IMR-90 (cell line): ENCODE results near the gene FRK. TPM values are rescaled to one million over a fixed set of nuclear protein-coding genes. Genes with fewer than 3 reads are reported as not detected.

Experiments
- ATAC-seq: fragments of 200-7000 bp; cut with Tn5 transposase; 2 replicates; pipeline ENCODE4 v1.9.1; 2020; ENCODE audit warnings: low read depth, mild to moderate bottlenecking, moderate library complexity
- BruUV-seq: library from RNA; stranded (reverse); fragments of 400-500 nt; replicated peaks from 2 replicates; lab custom pipeline; 2021; lab: Mats Ljungman, UMichigan
- CTCF ChIA-PET: fragments of 300-600 bp; formaldehyde crosslinking; extraction: SDS; loops from one replicate; lab custom pipeline; 2021; ENCODE audit warnings: antibody characterized with exemption; lab: Yijun Ruan, JAX
- POLR2A ChIA-PET: fragments of 300-600 bp; sonication (Branson Sonifier 250); formaldehyde crosslinking; loops from one replicate; lab custom pipeline; 2022; ENCODE audit warnings: antibody characterized with exemption; ENCODE audit not compliant: unreplicated experiment; lab: Charles Lee
- DNase-seq: peaks from one replicate; pipeline ENCODE4 v3.0.0; 2013
- H2AFZ ChIP-seq: replicated peaks from 2 replicates; pipeline ENCODE3; 2013; ENCODE audit warnings: low read length, mild to moderate bottlenecking; ENCODE audit not compliant: poor library complexity
- H2AK5ac ChIP-seq: 2 replicates; pipeline ENCODE4 v1.6.1; 2013; ENCODE audit warnings: low read depth, low read length, inconsistent platforms
- H2AK9ac ChIP-seq: replicated peaks from 2 replicates; pipeline ENCODE3; 2013; ENCODE audit warnings: mild to moderate bottlenecking, low read depth, low read length, moderate library complexity; ENCODE audit not compliant: poor library complexity
- H2BK120ac ChIP-seq: 2 replicates; pipeline ENCODE4 v1.6.1; 2013; ENCODE audit warnings: low read depth, low read length, inconsistent platforms
- H2BK15ac ChIP-seq: 3 replicates; pipeline ENCODE4 v1.6.1; 2013; ENCODE audit warnings: low read depth, low read length, inconsistent platforms
- H2BK20ac ChIP-seq: 2 replicates; pipeline ENCODE4 v1.6.1; 2013; ENCODE audit warnings: low read depth, mild to moderate bottlenecking, inconsistent platforms, low read length, moderate library complexity
- H2BK5ac ChIP-seq: 2 replicates; pipeline ENCODE4 v1.6.1; 2013; ENCODE audit warnings: mild to moderate bottlenecking, low read depth, low read length, inconsistent platforms; ENCODE audit not compliant: poor library complexity, severe bottlenecking
- H3K14ac ChIP-seq: replicated peaks from 2 replicates; pipeline ENCODE4 v1.6.1; 2013; ENCODE audit warnings: low read depth, low read length, inconsistent platforms
- H3K18ac ChIP-seq: 2 replicates; pipeline ENCODE4 v1.6.1; 2013; ENCODE audit warnings: low read depth, low read length, control low read depth
- H3K23ac ChIP-seq: 2 replicates; pipeline ENCODE4 v1.6.1; 2013; ENCODE audit warnings: low read depth, low read length, inconsistent platforms
- H3K27ac ChIP-seq: 2 replicates; pipeline ENCODE4 v1.5.1; 2013; ENCODE audit warnings: mild to moderate bottlenecking, control low read depth, low read length; ENCODE audit not compliant: insufficient read depth
- H3K27me3 ChIP-seq: 2 replicates; pipeline ENCODE4 v1.6.1; 2013; ENCODE audit warnings: low read length; ENCODE audit not compliant: control insufficient read depth, insufficient read depth
- H3K36me3 ChIP-seq: 2 replicates; pipeline ENCODE4 v1.6.1; 2013; ENCODE audit warnings: low read length, mixed read lengths; ENCODE audit not compliant: control insufficient read depth, insufficient read depth
- H3K4ac ChIP-seq: 2 replicates; pipeline ENCODE4 v1.6.1; 2013; ENCODE audit warnings: low read depth, low read length, inconsistent platforms
- H3K4me1 ChIP-seq: 2 replicates; pipeline ENCODE4 v1.6.1; 2013; ENCODE audit warnings: low read length, mixed read lengths; ENCODE audit not compliant: control insufficient read depth, insufficient read depth
- H3K4me2 ChIP-seq: 2 replicates; pipeline ENCODE4 v1.6.1; 2013; ENCODE audit warnings: low read depth, mild to moderate bottlenecking, control low read depth, low read length, moderate library complexity
- H3K4me3 ChIP-seq: 2 replicates; pipeline ENCODE4 v1.5.1; 2013; ENCODE audit warnings: low read depth, mild to moderate bottlenecking, control low read depth, low read length, moderate library complexity; ENCODE audit not compliant: insufficient read depth
- H3K56ac ChIP-seq: 2 replicates; pipeline ENCODE4 v1.6.1; 2013; ENCODE audit warnings: low read length, inconsistent platforms; ENCODE audit not compliant: insufficient read depth; ENCODE audit errors: extremely low read depth
- H3K79me1 ChIP-seq, 2 experiments: 2 replicates each; pipeline ENCODE4 v1.6.1; 2013; ENCODE audit warnings: low read length in 2 of 2, inconsistent platforms in 1 of 2, low read depth in 1 of 2
- H3K9ac ChIP-seq: 2 replicates; pipeline ENCODE4 v1.6.1; 2013; ENCODE audit warnings: low read depth, low read length, control low read depth
- H3K9me1 ChIP-seq: 2 replicates; pipeline ENCODE4 v1.6.1; 2013; ENCODE audit warnings: low read length, inconsistent platforms; ENCODE audit not compliant: insufficient read depth
- H3K9me3 ChIP-seq: 2 replicates; pipeline ENCODE4 v1.6.1; 2013; ENCODE audit warnings: low read length; ENCODE audit not compliant: control insufficient read depth, insufficient read depth
- H4K20me1 ChIP-seq: 2 replicates; pipeline ENCODE4 v1.6.1; 2013; ENCODE audit warnings: low read length, inconsistent platforms; ENCODE audit not compliant: insufficient read depth
- H4K5ac ChIP-seq: 2 replicates; pipeline ENCODE4 v1.6.1; 2013; ENCODE audit warnings: mild to moderate bottlenecking, low read depth, low read length, control low read depth
- H4K8ac ChIP-seq, 2 experiments: 2 replicates each; pipeline ENCODE4 v1.6.1; 2013; ENCODE audit warnings: low read depth in 2 of 2, low read length in 2 of 2, control low read depth in 1 of 2, inconsistent platforms in 1 of 2
- H4K91ac ChIP-seq: 2 replicates; pipeline ENCODE4 v1.6.1; 2013; ENCODE audit warnings: low read depth, low read length, inconsistent platforms; ENCODE audit not compliant: insufficient read depth
- FOS ChIP-seq: fragments of 150-350 bp; IDR thresholded peaks from 2 replicates; pipeline ENCODE4 v1.6.1; 2016; ENCODE audit warnings: low read depth, low read length
- MAFK ChIP-seq: IDR thresholded peaks from 2 replicates; pipeline ENCODE4 v1.6.1; 2012; ENCODE audit warnings: low read depth, low read length, improper control_type of control experiment
- MAZ ChIP-seq: IDR thresholded peaks from 2 replicates; pipeline ENCODE4 v1.6.1; 2012; ENCODE audit warnings: low read depth, mild to moderate bottlenecking, low read length, improper control_type of control experiment, moderate library complexity, borderline replicate concordance
- MXI1 ChIP-seq: IDR thresholded peaks from 2 replicates; pipeline ENCODE4 v1.6.1; 2012; ENCODE audit warnings: low read depth, mild to moderate bottlenecking, low read length, moderate library complexity, borderline replicate concordance
- RCOR1 ChIP-seq: IDR thresholded peaks from 2 replicates; pipeline ENCODE4 v1.6.1; 2012; ENCODE audit warnings: mild to moderate bottlenecking, low read length, improper control_type of control experiment; ENCODE audit not compliant: insufficient replicate concordance
- RFX5 ChIP-seq: IDR thresholded peaks from 2 replicates; pipeline ENCODE4 v1.8.0; 2012; ENCODE audit warnings: low read depth, mild to moderate bottlenecking, low read length, moderate library complexity
- SMC3 ChIP-seq: fragments of 150-350 bp; IDR thresholded peaks from 2 replicates; pipeline ENCODE4 v1.6.1; 2016; ENCODE audit warnings: low read depth, mild to moderate bottlenecking, antibody characterized with exemption, low read length, moderate library complexity
- dilution Hi-C: fragments of 300-500 bp; cut with HindIII; formaldehyde crosslinking; loops from one replicate; pipeline ENCODE4 v1.14.3; 2018; ENCODE audit warnings: low sequenced_read_pairs; ENCODE audit not compliant: unreplicated experiment
- in situ Hi-C: fragments of 300-500 bp; cut with MboI; formaldehyde crosslinking; loops from 3 replicates; pipeline ENCODE4 v1.14.3; 2019; ENCODE audit warnings: low sequenced_read_pairs, inconsistent platforms, mixed read lengths
- intact Hi-C: fragments of 100-400 bp; cut with micrococcal nuclease; formaldehyde crosslinking; loops from 2 replicates; pipeline ENCODE4 v1.10.0; 2022
- polyA plus RNA-seq, 3 experiments: library from polyadenylated mRNA; depleted of rRNA; stranded (reverse); fragments of >200 nt; gene quantifications; 2 replicates each; pipeline ENCODE4 v1.2.3, GENCODE V29; 2012; ENCODE audit warnings: low replicate concordance in 1 of 3
- total RNA-seq: library from RNA; depleted of rRNA; stranded (reverse); fragments of >200 nt; gene quantifications from 2 replicates; pipeline ENCODE4 v1.2.3, GENCODE V29; 2012

Gene FRK
- total and polyA plus RNA-seq, 2 of the 4 experiments (the other 2 are of a cell fraction) = under 0.01 to 0.02 TPM

DNA sequence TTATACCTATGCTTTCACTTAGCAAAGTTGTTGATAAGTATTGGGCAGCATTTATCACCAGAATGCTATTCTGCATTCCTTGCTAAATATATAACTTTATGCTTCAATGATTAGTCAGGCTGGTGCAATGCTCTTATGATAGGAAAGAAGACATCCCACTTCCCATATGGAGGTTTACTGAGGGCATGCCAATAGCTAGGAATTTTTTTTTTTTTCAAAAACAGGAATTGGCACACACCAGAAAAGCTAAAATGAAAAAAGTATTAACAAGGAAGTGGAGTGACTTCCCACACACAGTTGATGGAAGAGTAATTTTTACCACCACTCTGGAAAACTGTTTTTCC, 90.8 kb downstream of the FRK start:
- no peak overlapping the region for H2BK15ac ChIP-seq
- H4K91ac ChIP-seq = no peak overlapping the region
- no peaks in the 10 kb centered on the region for H3K79me1 ChIP-seq
- DNase-seq (peak; percentile 6), ATAC-seq (peak; percentile 61)
- intact Hi-C loops (no loop called here), in situ Hi-C loops (no loop called here), dilution Hi-C loops (no loop called here)
- H3K9me3 ChIP-seq = no peaks in the 10 kb centered on the region
- no peak overlapping the region for H3K9ac ChIP-seq
- H3K4ac ChIP-seq = no peak overlapping the region
- no peak overlapping the region for H3K4me3 ChIP-seq
- no peak overlapping the region for H2BK20ac ChIP-seq
- H2BK120ac ChIP-seq = no peak overlapping the region
- no peak overlapping the region for H3K27ac ChIP-seq
- no TSS peak for BruUV-seq
- H3K23ac ChIP-seq = no peak overlapping the region
- H2BK5ac ChIP-seq = no peak overlapping the region
- H3K36me3 ChIP-seq = no peaks in the 10 kb centered on the region
- POLR2A ChIA-PET = no interaction called here
- no peaks in the 10 kb centered on the region for H3K9me1 ChIP-seq
- H3K27me3 ChIP-seq = no peaks in the 10 kb centered on the region
- H3K56ac ChIP-seq = no peak overlapping the region
- CTCF ChIA-PET = interaction anchor here (0.5 kb wide), 1 partner anchor 137 kb away, joined by 7 read pairs; no protein-coding TSS in a partner anchor
- no peak overlapping the region for H4K5ac ChIP-seq
- H3K18ac ChIP-seq = no peak overlapping the region
- no peak overlapping the region for H2AFZ ChIP-seq
- H4K8ac ChIP-seq = no peak overlapping the region
- no peak overlapping the region for H3K14ac ChIP-seq
- TF ChIP-seq MAFK = no peak
- TF ChIP-seq SMC3 = no peak
- TF ChIP-seq RCOR1 = no peak
- TF ChIP-seq MAZ = no peak
- TF ChIP-seq MXI1 = no peak
- no peak for TF ChIP-seq FOS
- no peak for TF ChIP-seq RFX5
- no peaks in the 10 kb centered on the region for H3K4me1 ChIP-seq
- no peaks in the 10 kb centered on the region for H4K20me1 ChIP-seq
- no peak overlapping the region for H2AK5ac ChIP-seq
- no peak overlapping the region for H2AK9ac ChIP-seq
- H3K4me2 ChIP-seq = no peak overlapping the region
